KOPT-K1 (cell line): ENCODE data around the gene UFM1.
"Not testable (repeated sequence)": the region's sequence is repeated elsewhere in the genome, so short reads cannot be mapped to it uniquely, and the experiment has no call there.

Experiments used
- H3K27ac ChIP-seq: fragments of 200-600 bp; sonication (generic); 2 replicates; pipeline ENCODE4 v1.5.1; 2016; ENCODE audit warnings: antibody characterized with exemption, mild to moderate bottlenecking, low read depth, low read length; ENCODE audit not compliant: poor library complexity, severe bottlenecking
- H3K36me3 ChIP-seq: fragments of 200-600 bp; sonication (generic); 2 replicates; pipeline ENCODE4 v1.5.1; 2017; ENCODE audit warnings: antibody characterized with exemption, mild to moderate bottlenecking, low read length, moderate library complexity; ENCODE audit not compliant: insufficient read depth
- H3K9me3 ChIP-seq: fragments of 200-600 bp; sonication (generic); 2 replicates; pipeline ENCODE4 v1.5.1; 2017; ENCODE audit warnings: antibody characterized with exemption, low read length, mild to moderate bottlenecking; ENCODE audit not compliant: insufficient read depth, poor library complexity, severe bottlenecking

UFM1 gene

DNA sequence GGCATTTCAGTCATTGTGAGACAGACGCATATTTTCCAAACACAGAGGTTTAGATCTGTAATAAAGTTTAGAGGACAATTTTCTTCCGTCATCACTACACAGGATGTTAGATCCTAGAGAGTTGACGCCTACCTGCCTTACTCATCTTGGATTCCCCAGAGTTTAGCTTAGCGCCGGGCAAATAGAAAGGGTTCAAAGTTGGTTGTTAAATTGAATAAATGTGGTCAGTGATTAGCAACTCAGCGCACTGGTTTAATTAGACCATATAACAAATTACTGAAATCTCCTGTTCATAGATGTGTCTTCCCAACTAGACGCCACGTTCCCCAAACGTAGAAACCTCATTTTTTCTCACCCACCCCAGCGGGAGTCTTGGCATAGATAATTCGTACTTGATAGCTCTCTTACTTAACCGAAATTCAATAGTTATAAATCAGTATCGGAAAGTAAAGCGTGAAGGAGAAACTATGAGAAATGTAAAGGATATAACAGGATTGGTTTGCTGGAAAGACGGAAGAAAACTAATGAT is 726 bp upstream of the UFM1 start:
- Histone ChIP-seq H3K9me3 (no peaks in the 10 kb centered on the region), H3K27ac (peak overlapping the region; percentile 71), H3K36me3 (peaks cover 27% of the 10 kb centered on the region)

- Histone ChIP-seq H3K27ac (peak overlapping the region; percentile 71), H3K36me3 (peaks cover 39% of the 10 kb centered on the region), H3K9me3 (no peaks in the 10 kb centered on the region)
These were observed 515 bp downstream of the UFM1 start for GRCh38 chr13:38350114-38350617.

DNA sequence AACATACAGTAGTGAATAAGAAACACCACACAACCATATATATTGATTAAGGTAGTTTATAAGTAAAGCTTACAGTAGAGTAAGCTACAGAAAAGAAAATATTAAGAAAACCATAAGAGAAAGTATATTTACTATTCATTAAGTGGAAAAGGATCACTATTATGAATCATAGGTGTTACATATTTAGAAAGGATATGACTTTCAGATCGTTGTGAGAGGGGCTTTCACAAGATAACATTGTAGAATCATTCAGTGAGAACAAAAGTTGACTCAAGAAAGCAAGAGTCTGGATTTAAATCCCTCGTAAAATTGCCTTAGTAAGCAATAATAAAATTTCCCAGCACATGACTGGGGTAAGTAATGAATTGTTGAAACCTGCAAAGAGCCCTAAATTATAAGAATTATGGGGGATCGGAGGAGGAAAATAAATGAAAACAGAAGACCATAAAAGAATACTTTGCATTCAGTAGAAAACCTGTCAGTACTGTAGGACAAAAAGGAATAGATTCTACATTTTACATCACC is 6.0 kb downstream of the UFM1 start:
- Histone ChIP-seq H3K36me3 (peaks cover 80% of the 10 kb centered on the region), H3K9me3 (no peaks in the 10 kb centered on the region), H3K27ac (no peak overlapping the region)

DNA sequence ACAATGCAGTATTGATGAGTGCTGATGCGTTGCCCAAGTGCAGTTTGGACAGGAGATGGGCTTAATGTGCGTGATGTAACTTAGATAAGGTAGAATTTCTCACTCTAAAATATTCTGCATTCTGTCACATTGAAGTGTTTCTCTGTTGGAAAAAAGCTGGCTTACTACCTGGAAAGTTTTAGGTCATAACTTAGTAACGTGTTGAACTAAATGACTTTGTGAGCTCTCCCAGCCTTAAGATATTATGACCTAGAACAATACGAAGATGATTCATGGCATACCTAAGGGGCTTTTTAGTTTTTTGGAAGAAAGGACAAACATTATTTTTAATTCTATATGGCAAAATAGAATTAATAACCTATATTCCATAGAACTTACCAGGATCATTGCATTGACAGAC is 9.0 kb downstream of the UFM1 start:
- Histone ChIP-seq H3K36me3 (peaks cover 86% of the 10 kb centered on the region), H3K27ac (no peak overlapping the region), H3K9me3 (no peaks in the 10 kb centered on the region)

DNA sequence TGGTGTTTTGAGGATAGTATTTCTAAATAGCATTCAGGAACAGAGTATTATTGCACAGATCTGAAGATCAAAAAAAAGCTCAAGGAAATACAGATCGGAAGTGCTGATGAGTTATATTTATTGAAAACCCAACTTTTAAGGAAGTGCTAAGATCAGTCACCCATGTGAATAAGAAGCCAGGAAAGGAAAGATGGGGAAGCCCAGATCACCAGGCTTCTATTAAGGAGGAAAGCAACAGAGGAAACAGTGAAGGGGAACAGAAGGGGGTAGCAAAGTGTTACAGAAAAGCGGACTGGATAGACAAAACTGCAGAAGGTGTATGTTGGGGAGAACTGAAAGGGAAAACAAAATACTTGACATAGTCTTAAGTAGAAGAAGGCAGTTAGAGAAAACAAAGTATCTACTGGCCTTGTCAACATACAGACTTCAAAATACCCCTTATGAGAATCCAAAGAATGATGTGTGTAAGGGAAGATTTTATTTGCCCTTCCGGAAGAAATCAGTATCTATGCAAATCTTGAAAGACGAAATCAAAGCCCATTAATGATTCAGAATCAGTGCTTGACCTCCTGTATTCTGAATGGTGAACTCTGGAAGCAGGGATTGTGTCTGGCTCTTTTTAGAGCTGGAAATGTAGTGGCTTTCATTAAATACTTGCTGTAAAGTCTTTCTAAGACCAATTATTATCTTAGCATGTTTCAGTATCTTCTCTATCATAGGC is 12.1 kb downstream of the UFM1 start:
- Histone ChIP-seq H3K9me3 (no peaks in the 10 kb centered on the region), H3K27ac (no peak overlapping the region), H3K36me3 (peaks cover 59% of the 10 kb centered on the region)

- Histone ChIP-seq H3K27ac (no peak overlapping the region), H3K9me3 (no peaks in the 10 kb centered on the region), H3K36me3 (peaks cover 49% of the 10 kb centered on the region)
These were observed 13.6 kb downstream of the UFM1 start for GRCh38 chr13:38363219-38363618.

DNA sequence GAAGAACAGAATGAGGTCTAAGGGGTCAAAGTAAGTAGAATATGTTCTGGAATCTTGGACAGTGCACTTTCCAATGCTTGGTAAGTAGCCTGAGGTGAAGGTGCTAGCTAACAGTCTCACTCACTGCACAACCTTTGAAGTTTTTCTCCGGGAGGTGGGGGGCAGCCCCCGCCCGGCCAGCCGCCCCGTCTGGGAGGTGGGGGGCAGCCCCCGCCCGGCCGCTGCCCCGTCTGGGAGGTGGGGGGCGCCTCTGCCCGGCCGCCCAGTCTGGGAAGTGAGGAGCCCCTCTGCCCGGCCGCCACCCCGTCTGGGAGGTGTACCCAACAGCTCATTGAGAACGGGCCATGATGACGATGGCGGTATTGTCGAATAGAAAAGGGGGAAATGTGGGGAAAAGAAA is 14.1 kb downstream of the UFM1 start:
- peaks cover 46% of the 10 kb centered on the region for H3K36me3 ChIP-seq
- not testable (repeated sequence) for H3K9me3 ChIP-seq, H3K27ac ChIP-seq

DNA sequence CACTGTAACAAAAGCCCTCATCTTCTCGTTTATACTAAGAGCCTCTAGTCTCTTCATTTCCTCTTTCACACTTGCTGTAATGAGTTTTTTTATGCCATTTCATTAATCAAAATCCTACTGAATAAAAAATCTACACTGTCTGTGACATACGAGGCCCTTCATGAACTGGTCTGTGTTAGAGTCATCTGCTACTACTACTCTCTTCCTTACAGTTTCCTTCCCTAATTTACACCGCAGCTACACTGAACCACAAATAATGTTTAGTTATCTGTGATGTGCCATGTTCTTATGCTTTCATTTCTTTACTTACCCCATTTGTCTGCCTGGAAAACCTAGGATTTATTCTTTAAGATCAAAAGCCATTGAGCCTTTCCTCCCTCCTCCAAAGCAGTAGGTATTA is 16.0 kb downstream of the UFM1 start:
- Histone ChIP-seq H3K27ac (no peak overlapping the region), H3K36me3 (peaks cover 32% of the 10 kb centered on the region), H3K9me3 (no peaks in the 10 kb centered on the region)

DNA sequence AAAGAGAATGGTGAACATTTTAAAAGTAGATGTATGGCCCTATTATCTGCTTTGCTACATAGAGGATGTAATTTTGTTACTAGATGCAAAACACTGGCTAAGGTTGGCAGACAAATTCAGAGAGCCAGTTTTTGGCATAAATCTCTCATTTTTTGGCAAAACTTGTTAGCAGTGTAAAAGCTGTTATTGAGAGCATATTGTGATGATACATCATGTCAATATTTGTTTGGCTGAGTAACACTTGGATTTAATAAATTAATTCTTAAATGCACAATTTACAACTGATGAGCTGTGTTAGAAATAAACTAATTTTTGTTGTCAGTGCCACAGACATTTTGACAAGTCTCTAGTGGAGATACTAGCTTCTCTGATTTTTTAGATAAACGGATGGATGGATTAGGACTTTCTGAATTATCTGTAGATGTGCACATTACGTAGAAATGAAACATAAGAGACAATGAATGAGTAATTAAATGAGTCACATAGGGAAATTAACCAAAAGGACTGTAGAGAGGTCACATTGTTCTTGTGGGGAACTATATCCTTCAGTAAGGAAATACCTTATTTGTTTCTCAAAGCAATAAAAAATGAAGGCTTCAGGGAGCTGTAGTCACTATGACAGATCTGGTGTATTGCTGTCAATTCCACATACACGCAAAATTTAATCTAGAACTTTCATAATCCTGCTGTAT is 17.4 kb downstream of the UFM1 start:
- H3K9me3 ChIP-seq, result no peaks in the 10 kb centered on the region
- H3K27ac ChIP-seq, result no peak overlapping the region
- H3K36me3 ChIP-seq, result peaks cover 17% of the 10 kb centered on the region

DNA sequence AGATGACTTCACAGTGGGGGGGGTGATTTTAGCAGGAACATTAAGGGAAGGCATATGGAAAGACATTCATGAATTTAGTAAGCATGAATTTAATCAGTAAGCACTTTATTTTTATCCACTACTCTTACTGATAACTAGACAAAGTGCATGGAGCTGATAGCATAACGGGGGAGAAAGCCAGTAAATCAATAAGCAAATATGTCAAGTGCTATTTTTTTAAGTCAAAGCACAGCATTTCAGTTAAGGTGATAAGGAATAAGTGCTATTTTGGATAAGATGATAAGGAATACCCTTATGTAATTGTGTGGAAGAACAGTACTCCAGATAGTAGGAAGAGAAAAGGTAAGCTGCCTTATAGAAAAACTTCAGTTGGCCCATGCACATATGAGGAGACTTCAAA is 19.4 kb downstream of the UFM1 start:
- H3K36me3 ChIP-seq, result no peaks in the 10 kb centered on the region
- H3K27ac ChIP-seq, result no peak overlapping the region
- no peaks in the 10 kb centered on the region for H3K9me3 ChIP-seq

GRCh38 chr13:38370096-38370495 is 20.4 kb downstream of the UFM1 start:
- not testable (repeated sequence) for H3K36me3 ChIP-seq, H3K27ac ChIP-seq, H3K9me3 ChIP-seq

DNA sequence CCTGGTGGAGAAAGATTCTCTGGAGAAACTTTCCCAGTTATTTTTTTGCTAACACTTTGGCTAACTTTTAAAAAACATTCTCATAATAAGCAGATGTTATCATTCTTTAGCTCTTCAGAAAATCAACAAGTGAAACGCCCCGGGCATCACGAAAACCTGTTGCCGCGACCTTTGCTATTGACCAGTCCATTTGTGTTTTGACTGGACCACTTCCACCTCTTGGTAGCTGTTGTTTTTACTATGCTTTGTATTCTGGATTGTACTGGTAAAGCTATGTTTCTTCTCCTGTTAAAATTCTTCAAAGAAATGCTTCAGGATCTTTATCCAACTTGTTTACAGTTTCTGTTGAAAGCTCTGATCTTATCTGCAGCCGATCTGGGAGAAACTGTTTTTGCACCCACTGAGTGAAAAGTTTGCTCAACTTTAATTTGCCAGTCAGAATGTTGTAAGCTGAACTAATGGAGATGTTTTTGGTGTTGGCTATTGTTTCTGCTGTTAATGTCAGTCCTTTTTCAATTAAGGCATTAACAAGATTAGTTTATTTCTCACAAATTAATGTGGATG is 23.3 kb downstream of the UFM1 start:
- Histone ChIP-seq H3K9me3 (no peaks in the 10 kb centered on the region), H3K27ac (no peak overlapping the region), H3K36me3 (no peaks in the 10 kb centered on the region)

DNA sequence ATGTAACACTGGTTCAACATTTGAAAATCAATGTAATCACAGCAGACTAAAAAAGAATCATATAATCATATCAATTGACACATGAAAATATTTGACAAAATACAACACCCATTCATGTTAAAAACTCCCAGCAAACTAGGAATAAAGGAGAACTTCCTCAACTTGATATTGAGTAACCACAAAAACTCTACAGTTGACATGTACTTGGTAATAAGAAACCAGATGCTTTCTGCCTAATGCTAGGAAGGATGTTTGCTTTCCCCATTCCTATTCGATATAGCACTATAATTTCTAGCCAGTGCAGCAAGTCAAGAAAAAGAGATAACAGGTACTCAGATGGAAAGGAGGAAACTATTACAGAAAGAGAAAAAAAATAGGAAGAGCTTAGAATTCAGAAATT is 26.9 kb downstream of the UFM1 start:
- Histone ChIP-seq H3K27ac (no peak overlapping the region), H3K9me3 (no peaks in the 10 kb centered on the region), H3K36me3 (no peaks in the 10 kb centered on the region)

- Histone ChIP-seq H3K9me3 (no peaks in the 10 kb centered on the region), H3K27ac (no peak overlapping the region), H3K36me3 (no peaks in the 10 kb centered on the region)
These were observed 32.2 kb downstream of the UFM1 start for GRCh38 chr13:38381890-38382289.

DNA sequence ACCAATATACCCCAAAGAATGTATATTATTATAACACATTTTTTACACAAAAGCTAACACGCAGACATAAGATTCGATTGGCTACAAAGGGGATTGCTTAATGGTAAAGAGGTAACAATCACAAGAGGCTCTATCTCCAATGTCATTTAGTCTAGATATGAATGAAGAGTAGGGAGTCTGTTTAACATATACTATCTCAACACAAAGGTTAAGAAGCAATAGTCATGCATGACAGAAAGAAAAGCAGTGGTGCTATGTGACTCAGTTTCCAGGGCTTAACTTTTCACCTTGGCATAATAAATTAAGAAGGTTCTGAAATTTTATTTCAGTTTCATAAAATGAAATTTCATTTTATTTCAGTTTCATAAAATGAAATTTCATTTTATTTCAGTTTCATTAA is 33.3 kb downstream of the UFM1 start:
- Histone ChIP-seq H3K36me3 (no peaks in the 10 kb centered on the region), H3K27ac (no peak overlapping the region), H3K9me3 (no peaks in the 10 kb centered on the region)
